Measurements from ENCODE around the gene TEX10. TPM values are rescaled to one million over a fixed set of nuclear protein-coding genes. Genes with fewer than 3 reads are reported as not detected.

The TEX10 gene
- total and polyA plus RNA-seq, 2 of the 13 experiments (the other 11 are each of a cell fraction or from before 2014, with no cell fraction given): 18.1 to 38.7 TPM

- TF ChIP-seq GRHL1 (CRISPR knock-in tag; conservative IDR thresholded peaks at IDR 0.05) (no peak), GFI1 (CRISPR knock-in tag; IDR thresholded peaks at IDR 0.05; ENCODE audit: borderline replicate concordance) (0 out of 2 replicates have a peak, but pooled peaks have one; percentile 31), ZBTB2 (CRISPR knock-in tag; IDR thresholded peaks at IDR 0.05; ENCODE audit: low read depth) (peak; percentile 70; the same call in 1 of the 2 replicates), SATB2 (CRISPR knock-in tag; IDR thresholded peaks at IDR 0.05) (no peak; the same call in 1 of the 2 replicates), TOE1 (CRISPR knock-in tag; IDR thresholded peaks at IDR 0.05) (no peak), ZNF580 (CRISPR knock-in tag; IDR thresholded peaks at IDR 0.05; ENCODE audit: borderline replicate concordance, low read depth) (peak; percentile 82; the same call in 1 of the 2 replicates), ZZZ3 (CRISPR knock-in tag; IDR thresholded peaks at IDR 0.05; ENCODE audit: borderline replicate concordance) (peak; percentile 61), ZFAT (CRISPR knock-in tag; conservative IDR thresholded peaks at IDR 0.05) (0 out of 2 replicates have a peak, but pooled peaks have one; percentile 31), SMARCE1 (IDR thresholded peaks at IDR 0.05; ENCODE audit: borderline replicate concordance) (no peak), RNF2 (conservative IDR thresholded peaks at IDR 0.05; ENCODE audit: low read depth) (0 out of 2 replicates have a peak, but pooled peaks have one; percentile 71), TBX2 (CRISPR knock-in tag; IDR thresholded peaks at IDR 0.05; ENCODE audit: borderline replicate concordance) (peak; percentile 81), RXRB (CRISPR knock-in tag; IDR thresholded peaks at IDR 0.05; ENCODE audit: borderline replicate concordance) (peak; percentile 79), ZHX1 (CRISPR knock-in tag; IDR thresholded peaks at IDR 0.05; ENCODE audit: low read depth) (peak; percentile 87), ZNF224 (CRISPR knock-in tag; IDR thresholded peaks at IDR 0.05) (peak; percentile 89), ZHX2 (IDR thresholded peaks at IDR 0.05; ENCODE audit: low read depth) (peak; percentile 68; the same call in 1 of the 2 replicates), ZHX2 (CRISPR knock-in tag; IDR thresholded peaks at IDR 0.05; ENCODE audit: borderline replicate concordance) (peak; percentile 35; the same call in 1 of the 2 replicates)
Observed at GRCh38 chr9:100352727-100353505, at the start of gene TEX10 (continued).
